CD14-positive monocyte (primary cell): Measurements from ENCODE around the gene SSBP2. TPM values are rescaled to one million over a fixed set of nuclear protein-coding genes. Genes with fewer than 3 reads are reported as not detected.

Experiments
- DNase-seq, 3 donors: peaks; one replicate each; pipeline ENCODE4 v3.0.0-alpha.2; 2011 to 2022
- H2AFZ ChIP-seq: 2 replicates; pipeline ENCODE4 v1.6.0; 2012; ENCODE audit warnings: mild to moderate bottlenecking, low read depth, low read length, inconsistent platforms; ENCODE audit not compliant: insufficient read depth, poor library complexity, severe bottlenecking
- H3K27ac ChIP-seq, 2 donors: 1 replicate in 1 of 2; 2 replicates in 1 of 2; pipeline ENCODE4 v1.5.1; 2012 to 2013; ENCODE audit warnings: low read length in 2 of 2, control low read depth in 1 of 2, inconsistent platforms in 1 of 2, low read depth in 1 of 2, mild to moderate bottlenecking in 1 of 2
- H3K27me3 ChIP-seq, 2 donors: one replicate each; pipeline versions ENCODE4 v1.6.0 to v1.6.1; 2011 to 2013; ENCODE audit warnings: low read length in 2 of 2; ENCODE audit not compliant: control insufficient read depth in 2 of 2, insufficient read depth in 2 of 2
- H3K36me3 ChIP-seq, 2 donors: replicated peaks in 1 of 2; 1 replicate in 1 of 2; 2 replicates in 1 of 2; pipeline versions ENCODE4 v1.5.1 to v1.6.1; 2012 to 2013; ENCODE audit warnings: low read length in 2 of 2, control low read depth in 1 of 2, inconsistent platforms in 1 of 2, mild to moderate bottlenecking in 1 of 2; ENCODE audit not compliant: insufficient read depth in 2 of 2, control insufficient read depth in 1 of 2
- H3K4me1 ChIP-seq, 2 donors: 1 replicate in 1 of 2; 2 replicates in 1 of 2; pipeline versions ENCODE4 v1.5.1 to v1.6.1; 2012 to 2013; ENCODE audit warnings: low read length in 2 of 2, control low read depth in 1 of 2, inconsistent platforms in 1 of 2, mild to moderate bottlenecking in 1 of 2, moderate library complexity in 1 of 2; ENCODE audit not compliant: insufficient read depth in 2 of 2, control insufficient read depth in 1 of 2
- H3K4me2 ChIP-seq: replicated peaks from 2 replicates; pipeline ENCODE3; 2012; ENCODE audit warnings: low read length, moderate library complexity, mild to moderate bottlenecking; ENCODE audit not compliant: poor library complexity, severe bottlenecking; ENCODE audit errors: extremely low read depth
- H3K4me3 ChIP-seq, 3 experiments: fragments of 200-600 bp in 1 of 3; sonication (generic) in 1 of 3; replicated peaks in 1 of 3; 1 replicate in 2 of 3; 2 replicates in 1 of 3; pipeline ENCODE4 v1.5.1; 2011 to 2013; ENCODE audit warnings: low read length in 3 of 3, mild to moderate bottlenecking in 3 of 3, control low read depth in 2 of 3, low read depth in 2 of 3, inconsistent platforms in 1 of 3, moderate library complexity in 1 of 3
- H3K79me2 ChIP-seq: 2 replicates; pipeline ENCODE4 v1.6.0; 2012; ENCODE audit warnings: mild to moderate bottlenecking, control low read depth, inconsistent platforms, low read length, moderate library complexity; ENCODE audit not compliant: insufficient read depth
- H3K9ac ChIP-seq: 2 replicates; pipeline ENCODE4 v1.6.0; 2017; ENCODE audit warnings: low read length, mild to moderate bottlenecking; ENCODE audit not compliant: insufficient read depth, poor library complexity, severe bottlenecking
- H3K9me3 ChIP-seq, 2 donors: replicated peaks in 1 of 2; 1 replicate in 1 of 2; 2 replicates in 1 of 2; pipeline versions ENCODE4 v1.5.1 to v1.6.1; 2012 to 2013; ENCODE audit warnings: low read length in 2 of 2, control low read depth in 1 of 2; ENCODE audit not compliant: control insufficient read depth in 1 of 2, insufficient read depth in 1 of 2
- H4K20me1 ChIP-seq: 2 replicates; pipeline ENCODE4 v1.6.0; 2012; ENCODE audit warnings: mild to moderate bottlenecking, low read length, control low read depth, moderate library complexity; ENCODE audit not compliant: insufficient read depth
- H3K27ac Mint-ChIP-seq, 7 donors: one replicate each; pipeline ENCODE4 v1.8.0; 2020; ENCODE audit warnings: mild to moderate bottlenecking in 7 of 7, mixed read lengths in 7 of 7, moderate library complexity in 6 of 7, inconsistent platforms in 2 of 7
- H3K27me3 Mint-ChIP-seq, 3 donors: one replicate each; pipeline ENCODE4 v1.8.0; 2021 to 2022; ENCODE audit warnings: low read depth in 3 of 3, mild to moderate bottlenecking in 3 of 3, mixed read lengths in 3 of 3, moderate library complexity in 3 of 3, inconsistent platforms in 1 of 3
- H3K36me3 Mint-ChIP-seq, 2 donors: one replicate each; pipeline ENCODE4 v1.8.0; 2020; ENCODE audit warnings: mixed read lengths in 2 of 2, inconsistent platforms in 1 of 2, mild to moderate bottlenecking in 1 of 2
- H3K4me1 Mint-ChIP-seq: one replicate; pipeline ENCODE4 v1.8.0; 2020; ENCODE audit warnings: mild to moderate bottlenecking, mixed read lengths
- H3K4me3 Mint-ChIP-seq, 2 donors: one replicate each; pipeline ENCODE4 v1.8.0; 2020; ENCODE audit warnings: mild to moderate bottlenecking in 2 of 2, mixed read lengths in 2 of 2, moderate library complexity in 1 of 2
- H3K9me3 Mint-ChIP-seq, 7 donors: one replicate each; pipeline ENCODE4 v1.8.0; 2020 to 2022; ENCODE audit warnings: mixed read lengths in 7 of 7, mild to moderate bottlenecking in 6 of 7, moderate library complexity in 6 of 7, inconsistent platforms in 2 of 7
- CTCF ChIP-seq: fragments of 200-600 bp; IDR thresholded peaks from one replicate; pipeline ENCODE4 v1.8.0; 2022; ENCODE audit warnings: antibody characterized with exemption, mild to moderate bottlenecking
- WGBS: methylation state at CpG from one replicate; pipeline ENCODE4 v1.1.5; 2013; ENCODE audit warnings: missing lambda C conversion rate; ENCODE audit not compliant: insufficient coverage; 5-methylcytosine and 5-hydroxymethylcytosine counted together
- intact Hi-C, 2 donors: fragments of 100-400 bp; cut with micrococcal nuclease; formaldehyde crosslinking; loops; one replicate each; pipeline versions ENCODE4 v1.15.0 to v1.15.1; 2023
- polyA plus RNA-seq, 3 donors: library from polyadenylated mRNA; depleted of rRNA in 1 of 3; unstranded in 2 of 3; stranded (reverse) in 1 of 3; fragments of 300-500 nt in 2 of 3; fragments of >200 nt in 1 of 3; fragmentation: Illumina TruSeq in 2 of 3; gene quantifications; 1 replicate in 2 of 3; 2 replicates in 1 of 3; pipeline ENCODE4 v1.2.3, GENCODE V29; 2012 to 2021

SSBP2 gene
- polyA plus RNA-seq, 3 donors = 29.1 to 55.2 (median 53.4) TPM

DNA sequence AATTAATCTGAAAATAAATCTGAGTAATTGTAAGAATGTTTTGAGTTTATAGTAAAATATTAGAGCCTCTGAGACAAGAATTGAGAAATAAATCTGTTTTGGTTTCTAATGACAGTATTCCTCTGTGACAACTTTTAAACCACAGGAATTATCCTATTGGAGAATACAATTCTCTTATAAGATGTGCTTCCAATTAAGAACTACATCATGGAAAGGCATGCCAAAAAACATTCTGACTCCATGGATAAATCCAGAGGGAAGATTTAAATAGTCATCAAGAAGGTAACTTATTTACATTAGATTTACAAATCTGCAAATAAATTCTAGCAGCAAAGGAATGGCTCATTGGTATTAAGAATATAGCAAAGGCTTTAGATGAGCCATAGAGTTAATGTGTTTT lies 178.7 kb downstream of the SSBP2 start:
- Mint-ChIP-seq H3K9me3 (peaks cover 0 to 12% (median 2%) of the 10 kb centered on the region in 7 donors), H3K27me3 (no peaks in the 10 kb centered on the region), H3K4me1 (no peaks in the 10 kb centered on the region), H3K4me3 (no peak overlapping the region), H3K27ac (no peak overlapping the region), H3K36me3 (peaks cover 13 to 17% of the 10 kb centered on the region in 2 donors)
- Histone ChIP-seq H4K20me1 (no peaks in the 10 kb centered on the region), H3K36me3 (no peaks in the 10 kb centered on the region), H3K4me2 (no peak overlapping the region), H3K4me3 (no peak overlapping the region), H3K79me2 (no peaks in the 10 kb centered on the region), H2AFZ (no peak overlapping the region), H3K9me3 (peaks cover 4% of the 10 kb centered on the region in 2 donors), H3K27me3 (no peaks in the 10 kb centered on the region), H3K4me1 (no peaks in the 10 kb centered on the region), H3K27ac (no peak overlapping the region), H3K9ac (no peak overlapping the region)
- no peak for DNase-seq
- intact Hi-C loops = no loop called here
- TF ChIP-seq CTCF = no peak

GRCh38 chr5:81558188-81558587 lies 192.7 kb downstream of the SSBP2 start:
- H3K36me3 ChIP-seq = no peaks in the 10 kb centered on the region
- no peaks in the 10 kb centered on the region for H3K9me3 Mint-ChIP-seq
- TF ChIP-seq CTCF = no peak
- peaks cover 2 to 3% of the 10 kb centered on the region in 2 donors for H3K36me3 Mint-ChIP-seq
- H3K27me3 ChIP-seq = no peaks in the 10 kb centered on the region
- no peak overlapping the region for H3K4me2 ChIP-seq
- H3K4me3 ChIP-seq = no peak overlapping the region
- no peak overlapping the region for H3K27ac ChIP-seq
- no peaks in the 10 kb centered on the region for H3K79me2 ChIP-seq
- no peak for DNase-seq
- H3K4me3 Mint-ChIP-seq = no peak overlapping the region
- no peak overlapping the region for H3K9ac ChIP-seq
- peaks cover 4% of the 10 kb centered on the region for H3K4me1 Mint-ChIP-seq
- H2AFZ ChIP-seq = no peak overlapping the region
- WGBS = no CpG with 5 or more reads among the region's 1 CpG
- intact Hi-C loops = no loop called here
- H3K4me1 ChIP-seq = no peaks in the 10 kb centered on the region
- H3K27me3 Mint-ChIP-seq = no peaks in the 10 kb centered on the region
- no peak overlapping the region for H3K27ac Mint-ChIP-seq
- no peaks in the 10 kb centered on the region for H3K9me3 ChIP-seq
- H4K20me1 ChIP-seq = no peaks in the 10 kb centered on the region
